Activated CD4-positive, CD25-positive, alpha-beta regulatory T cell treated with anti-CD3 and anti-CD28 coated beads, Interleukin-2, amount 50 U/mL, for 24 hours (primary cell): ENCODE measurements around the gene CYB561A3.

Experiments used
- ATAC-seq, 2 donors: fragments of 150-1000 bp; cut with Tn5 transposase; one replicate each; pipeline ENCODE4 v1.10.0; 2021; ENCODE audit warnings: mild to moderate bottlenecking in 1 of 2, moderate library complexity in 1 of 2

The CYB561A3 gene

GRCh38 chr11:61342207-61342803 lies 19.4 kb downstream of the CYB561A3 start:
- no peak for ATAC-seq

GRCh38 chr11:61341706-61342105 lies 20.0 kb downstream of the CYB561A3 start:
- ATAC-seq: no peak

- no peak for ATAC-seq
These were observed 20.7 kb downstream of the CYB561A3 start for GRCh38 chr11:61340979-61341378.

- no peak for ATAC-seq
These were observed 22.2 kb downstream of the CYB561A3 start for GRCh38 chr11:61339490-61339878.

GRCh38 chr11:61338783-61339489 lies 22.7 kb downstream of the CYB561A3 start:
- no peak for ATAC-seq

GRCh38 chr11:61337706-61338470 lies 23.8 kb downstream of the CYB561A3 start:
- no peak for ATAC-seq

GRCh38 chr11:61336171-61336935 lies 25.3 kb downstream of the CYB561A3 start:
- peak; percentile 54 to 57 for ATAC-seq

GRCh38 chr11:61335355-61335710 lies 26.3 kb downstream of the CYB561A3 start:
- ATAC-seq: no peak

GRCh38 chr11:61334434-61335354 lies 27.0 kb downstream of the CYB561A3 start:
- ATAC-seq: no peak

GRCh38 chr11:61333550-61334433 lies 27.9 kb downstream of the CYB561A3 start:
- ATAC-seq: no peak

- peak; percentile 96 to 97 for ATAC-seq
These were observed 28.7 kb downstream of the CYB561A3 start, which contains the start of the genes DDB1 and TKFC for GRCh38 chr11:61332797-61333549. Gene DDB1, minus strand, starts transcription at chr11:61333105. Its CDS starts 137 bp downstream, at chr11:61332968. Gene TKFC, plus strand, starts transcription at chr11:61333228. Its CDS starts 1,501 bp downstream, at chr11:61334729.

GRCh38 chr11:61332281-61332796 lies 29.3 kb downstream of the CYB561A3 start:
- ATAC-seq: no peak

GRCh38 chr11:61331651-61332050 lies 30.0 kb downstream of the CYB561A3 start:
- no peak for ATAC-seq

- no peak for ATAC-seq
These were observed 31.8 kb downstream of the CYB561A3 start for GRCh38 chr11:61329871-61330270.

- ATAC-seq: no peak
These were observed 33.3 kb downstream of the CYB561A3 start for GRCh38 chr11:61328351-61328750.

GRCh38 chr11:61327669-61328071 lies 34.0 kb downstream of the CYB561A3 start:
- ATAC-seq: no peak

GRCh38 chr11:61325649-61326414 lies 35.9 kb downstream of the CYB561A3 start:
- ATAC-seq: no peak

- no peak for ATAC-seq
These were observed 46.4 kb downstream of the CYB561A3 start for GRCh38 chr11:61315260-61315659.

- no peak for ATAC-seq
These were observed 50.9 kb downstream of the CYB561A3 start for GRCh38 chr11:61310749-61311148.
